GM18499 (cell line): Measurements from ENCODE around the gene SSH3.

Experiments
- ATAC-seq: cut with Tn5 transposase; IDR thresholded peaks from one replicate; pipeline ENCODE4 v1.9.1; 2021; ENCODE audit warnings: moderate number of reproducible peaks; ENCODE audit not compliant: insufficient read depth, unreplicated experiment

Gene SSH3

DNA sequence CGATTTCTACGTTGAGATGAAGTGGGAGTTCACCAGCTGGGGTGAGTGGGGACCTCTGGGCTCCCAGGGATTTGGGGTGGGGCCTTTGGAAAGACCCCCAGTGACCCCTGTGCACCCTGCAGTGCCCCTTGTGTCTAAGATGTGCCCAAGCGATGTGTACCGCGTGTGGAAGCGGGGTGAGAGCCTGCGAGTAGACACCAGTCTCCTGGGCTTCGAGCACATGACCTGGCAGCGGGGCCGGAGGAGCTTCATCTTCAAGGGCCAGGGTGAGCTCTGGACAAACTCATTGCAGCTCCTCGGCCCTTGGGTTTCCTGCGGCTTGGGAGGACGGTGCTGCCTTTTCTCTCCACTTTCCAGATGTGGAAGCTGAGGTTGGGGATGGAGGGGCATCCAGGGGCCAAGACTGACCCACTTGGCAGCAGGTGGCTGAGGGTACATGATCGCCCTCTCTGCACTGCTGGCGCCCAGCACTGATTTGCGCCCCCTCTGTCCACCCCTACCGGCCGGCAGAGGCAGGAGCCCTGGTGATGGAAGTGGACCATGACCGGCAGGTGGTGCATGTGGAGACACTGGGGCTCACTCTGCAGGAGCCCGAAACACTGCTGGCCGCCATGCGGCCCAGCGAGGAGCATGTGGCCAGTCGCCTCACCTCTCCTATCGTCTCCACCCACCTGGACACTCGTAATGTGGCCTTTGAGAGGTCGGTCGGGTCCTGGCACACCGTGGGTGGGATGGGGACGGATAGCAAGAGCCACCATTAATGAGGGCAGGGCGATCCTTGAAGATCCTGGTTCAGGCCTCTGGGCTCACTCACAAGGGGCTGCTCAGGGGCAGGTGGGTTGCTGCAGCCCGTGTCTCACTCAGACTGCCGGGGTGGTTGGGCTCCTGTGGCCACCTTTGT is 11.6 kb upstream of the SSH3 start:
- ATAC-seq = no peak

DNA sequence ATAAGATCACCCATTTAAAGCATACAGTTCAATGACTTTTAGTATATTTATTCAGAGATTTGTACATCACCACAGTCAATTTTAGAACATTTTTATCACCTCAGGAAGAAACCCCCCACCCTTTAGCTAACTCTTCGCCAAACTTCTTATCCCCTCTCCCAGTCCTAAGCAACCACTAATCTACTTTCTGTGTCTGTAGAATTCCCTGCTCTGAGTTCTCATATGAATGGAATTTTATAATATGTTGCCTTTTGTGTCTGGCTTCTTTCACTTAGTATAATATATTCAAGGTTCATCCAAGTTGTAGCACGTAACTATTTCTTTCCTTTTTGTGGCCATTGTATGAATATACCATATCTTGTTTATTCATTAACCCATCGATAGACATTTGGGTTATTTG is 10.7 kb upstream of the SSH3 start:
- no peak for ATAC-seq

GRCh38 chr11:67293090-67293489 is 10.2 kb upstream of the SSH3 start:
- no peak for ATAC-seq

DNA sequence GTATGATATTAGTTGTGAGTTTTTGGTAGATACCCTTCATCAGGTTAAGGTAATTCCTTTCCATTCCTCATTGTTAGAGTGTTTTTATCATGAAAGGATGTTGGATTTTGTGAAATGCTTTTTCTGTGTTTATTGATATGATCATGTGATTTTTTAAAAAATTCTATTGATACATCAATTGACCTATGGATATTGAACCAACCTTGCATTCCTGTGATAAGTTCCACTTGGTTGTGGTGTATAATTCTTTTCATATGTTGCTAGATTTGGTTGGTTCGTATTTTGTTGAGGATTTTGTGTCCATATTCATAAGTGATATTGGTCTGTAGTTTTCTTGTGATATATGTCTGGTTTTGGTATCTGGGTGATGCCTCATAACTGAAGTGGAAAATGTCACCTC is 7.5 kb upstream of the SSH3 start:
- ATAC-seq = no peak

- ATAC-seq = no peak
These were observed 4.5 kb upstream of the SSH3 start for GRCh38 chr11:67298786-67299185.

DNA sequence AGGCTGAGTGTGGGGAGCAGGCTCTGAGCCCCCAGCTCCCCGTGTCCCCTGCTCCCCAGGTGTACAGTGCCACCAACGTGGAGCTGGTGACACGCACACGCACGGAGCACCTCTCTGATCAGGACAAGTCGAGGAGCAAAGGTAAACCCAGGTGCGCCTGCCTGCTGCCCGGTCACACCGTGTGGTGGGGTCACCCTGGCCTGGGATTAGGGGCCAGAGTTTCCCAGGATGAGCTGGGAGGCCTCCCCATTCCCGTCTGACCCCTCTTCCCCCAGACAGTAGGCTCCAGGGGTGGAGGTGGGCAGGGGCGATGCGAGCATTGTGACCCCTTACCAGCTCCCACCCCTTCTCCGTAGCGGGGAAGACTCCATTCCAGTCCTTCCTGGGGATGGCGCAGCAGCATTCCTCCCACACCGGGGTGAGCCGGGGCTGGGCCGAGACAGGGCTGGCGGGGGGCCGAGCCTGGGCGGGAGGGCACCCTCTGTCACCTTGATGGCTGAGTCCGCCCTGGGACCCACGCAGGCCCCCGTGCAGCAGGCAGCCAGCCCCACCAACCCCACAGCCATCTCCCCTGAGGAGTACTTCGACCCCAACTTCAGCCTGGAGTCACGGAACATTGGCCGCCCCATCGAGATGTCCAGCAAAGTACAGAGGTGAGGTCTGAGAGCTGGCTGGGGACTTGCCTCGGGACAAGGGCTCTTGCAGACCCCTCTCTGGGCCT is 3.7 kb upstream of the SSH3 start:
- ATAC-seq = no peak

DNA sequence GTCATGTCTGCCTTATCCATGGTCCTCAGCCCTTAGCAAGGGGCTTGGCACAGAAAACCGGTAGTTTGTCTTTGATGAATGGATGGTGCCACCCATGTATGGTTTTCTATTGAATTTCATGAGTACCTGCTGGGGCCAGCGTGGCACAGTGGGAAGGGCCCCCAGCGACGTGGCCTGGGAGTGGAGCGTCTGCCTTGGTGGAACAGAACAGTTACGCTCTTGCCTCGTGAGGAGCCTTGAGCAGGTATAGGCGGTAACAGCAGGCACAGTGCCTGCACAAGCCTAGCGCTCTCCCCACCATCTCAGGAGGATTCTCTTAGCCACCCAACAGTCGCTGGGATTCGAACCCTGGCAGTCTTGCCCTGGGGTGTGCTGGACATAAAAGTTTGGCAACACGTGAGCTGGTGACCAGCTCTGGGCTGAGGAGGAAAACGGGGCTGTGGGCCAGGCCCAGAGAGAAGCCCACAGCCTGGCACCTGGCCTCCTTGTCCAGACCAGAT is 3.0 kb upstream of the SSH3 start:
- no peak for ATAC-seq

- no peak for ATAC-seq
These were observed 2.5 kb upstream of the SSH3 start for GRCh38 chr11:67300756-67301312.

- no peak for ATAC-seq
These were observed 1.9 kb upstream of the SSH3 start for GRCh38 chr11:67301313-67301921.

GRCh38 chr11:67301951-67302516 is 1.3 kb upstream of the SSH3 start:
- no peak for ATAC-seq

DNA sequence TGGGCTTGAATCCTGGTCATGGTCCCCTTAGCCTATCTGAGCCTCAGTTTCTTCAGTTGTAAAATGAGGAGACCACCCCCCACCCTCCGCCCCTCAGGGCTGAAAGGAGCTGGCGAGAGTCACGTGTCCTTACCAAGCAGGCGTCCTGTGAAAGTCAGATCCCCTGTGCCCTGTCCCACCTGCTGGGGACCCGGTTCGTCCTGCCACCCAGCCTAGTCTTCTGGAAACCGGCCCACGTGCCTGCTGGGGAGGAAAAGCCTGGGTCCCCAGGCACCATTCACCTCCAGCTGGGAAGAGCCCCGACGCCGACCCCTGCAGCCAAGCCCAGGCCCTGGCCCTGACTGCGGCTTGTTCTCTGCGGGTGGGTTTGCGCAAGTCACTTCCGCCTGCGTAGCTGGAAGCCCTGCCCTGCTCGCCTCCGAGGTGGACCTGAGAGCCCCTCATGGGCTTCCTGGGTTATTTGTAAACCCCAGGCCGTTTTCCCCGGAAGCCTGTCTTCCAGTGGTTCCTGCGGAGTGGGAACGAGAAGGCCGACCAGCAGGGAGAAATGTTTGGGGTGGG is 679 bp upstream of the SSH3 start:
- ATAC-seq = no peak

GRCh38 chr11:67303835-67304411 is 593 bp downstream of the SSH3 start:
- ATAC-seq = no peak

GRCh38 chr11:67304511-67305113 is 1.3 kb downstream of the SSH3 start:
- ATAC-seq = no peak

- ATAC-seq = no peak
These were observed 3.6 kb downstream of the SSH3 start for GRCh38 chr11:67306769-67307544.

DNA sequence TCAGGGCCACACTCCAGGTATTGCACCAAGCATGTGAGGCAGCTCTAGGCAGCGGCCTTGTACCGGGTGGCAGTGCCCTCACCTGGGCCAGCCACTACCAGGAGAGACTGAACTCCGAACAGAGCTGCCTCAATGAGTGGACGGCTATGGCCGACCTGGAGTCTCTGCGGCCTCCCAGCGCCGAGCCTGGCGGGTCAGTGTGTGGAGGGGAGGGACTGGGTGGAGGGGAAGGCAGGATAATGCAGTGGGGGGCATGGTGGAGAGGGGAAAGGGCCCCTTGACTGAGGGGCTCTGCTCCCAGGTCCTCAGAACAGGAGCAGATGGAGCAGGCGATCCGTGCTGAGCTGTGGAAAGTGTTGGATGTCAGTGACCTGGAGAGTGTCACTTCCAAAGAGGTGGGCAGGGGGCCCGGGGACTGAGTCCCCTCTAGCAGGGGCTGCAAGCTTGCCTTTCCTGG is 4.2 kb downstream of the SSH3 start:
- no peak for ATAC-seq

DNA sequence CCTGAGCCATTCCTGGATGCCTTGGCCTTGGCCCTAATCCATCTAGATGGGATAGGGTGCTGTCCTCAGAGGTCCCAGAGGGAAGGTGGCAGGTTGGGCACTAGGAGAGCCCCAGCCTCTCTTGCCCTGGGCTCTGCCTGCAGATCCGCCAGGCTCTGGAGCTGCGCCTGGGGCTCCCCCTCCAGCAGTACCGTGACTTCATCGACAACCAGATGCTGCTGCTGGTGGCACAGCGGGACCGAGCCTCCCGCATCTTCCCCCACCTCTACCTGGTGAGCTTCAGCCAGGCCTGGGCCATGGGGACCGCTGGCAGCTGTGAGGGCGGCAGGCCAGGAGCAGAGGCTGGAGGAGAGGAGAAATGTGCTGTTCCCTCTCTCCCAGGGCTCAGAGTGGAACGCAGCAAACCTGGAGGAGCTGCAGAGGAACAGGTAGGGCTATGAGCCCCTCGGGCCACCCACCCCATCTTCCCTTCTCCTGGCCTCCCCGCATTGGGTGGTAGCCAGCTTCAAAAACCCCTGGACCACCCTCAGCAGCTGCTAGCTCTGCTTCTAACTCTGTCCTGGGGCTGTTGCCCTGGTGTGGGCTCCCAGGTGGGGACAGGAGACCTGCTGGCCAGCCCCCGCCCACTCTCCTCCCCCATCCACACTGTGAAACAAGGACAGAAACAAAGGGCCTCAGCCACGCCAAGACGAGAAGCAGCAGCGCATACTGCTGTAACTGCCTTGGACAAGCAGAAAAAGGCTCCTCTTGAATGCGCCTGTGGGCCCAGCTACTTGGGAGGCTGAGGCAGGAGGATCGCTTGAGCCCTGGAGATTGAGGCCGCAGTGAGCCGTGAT is 4.9 kb downstream of the SSH3 start:
- ATAC-seq = no peak

GRCh38 chr11:67309166-67309565 is 5.8 kb downstream of the SSH3 start:
- no peak for ATAC-seq

DNA sequence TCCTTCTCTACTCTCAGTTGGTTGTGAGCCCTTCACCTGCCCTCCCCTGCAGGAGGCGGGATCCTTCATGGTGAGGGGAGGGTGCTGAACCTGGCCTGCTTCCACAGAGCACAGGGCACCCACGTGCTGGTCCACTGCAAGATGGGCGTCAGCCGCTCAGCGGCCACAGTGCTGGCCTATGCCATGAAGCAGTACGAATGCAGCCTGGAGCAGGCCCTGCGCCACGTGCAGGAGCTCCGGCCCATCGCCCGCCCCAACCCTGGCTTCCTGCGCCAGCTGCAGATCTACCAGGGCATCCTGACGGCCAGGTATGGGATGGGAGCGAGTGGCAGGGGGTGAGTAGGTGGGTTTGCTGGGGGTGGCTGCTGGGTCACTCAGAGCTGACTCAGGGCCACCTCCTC is 6.3 kb downstream of the SSH3 start:
- ATAC-seq = no peak
